Caco-2 (cell line): ENCODE data around the gene ATP1A1. TPM values are rescaled to one million over a fixed set of nuclear protein-coding genes. Genes with fewer than 3 reads are reported as not detected.

ENCODE experiments used
- BruUV-seq: library from RNA; stranded (reverse); fragments of 400-500 nt; replicated peaks from 2 replicates; lab custom pipeline; 2021; lab: Mats Ljungman, UMichigan
- CTCF ChIA-PET: fragments of 300-600 bp; sonication (Branson Sonifier 250); formaldehyde crosslinking; loops from one replicate; lab custom pipeline; 2022; ENCODE audit warnings: antibody characterized with exemption; lab: Charles Lee
- POLR2A ChIA-PET: fragments of 300-600 bp; sonication (Branson Sonifier 250); formaldehyde crosslinking; loops from one replicate; lab custom pipeline; 2022; ENCODE audit warnings: antibody characterized with exemption; lab: Charles Lee
- DNase-seq, 2 experiments: peaks; one replicate each; pipeline versions ENCODE4 v3.0.0 to v3.0.0-alpha.2; 2020 to 2022
- H3K27me3 ChIP-seq: replicated peaks from 2 replicates; pipeline ENCODE4 v1.6.0; 2011; ENCODE audit warnings: low read length; ENCODE audit not compliant: control insufficient read depth, insufficient read depth
- H3K36me3 ChIP-seq: 2 replicates; pipeline ENCODE4 v1.5.1; 2011; ENCODE audit warnings: low read length; ENCODE audit not compliant: control insufficient read depth, insufficient read depth
- H3K4me1 ChIP-seq: fragments of 250-450 bp; sonication (Bioruptor Pico); 2 replicates; pipeline ENCODE4 v1.5.1; 2020; ENCODE audit warnings: mild to moderate bottlenecking
- H3K4me3 ChIP-seq: 2 replicates; pipeline ENCODE4 v1.5.1; 2011; ENCODE audit warnings: low read depth, mild to moderate bottlenecking, control low read depth, low read length
- H3K9me3 ChIP-seq: fragments of 250-450 bp; sonication (Bioruptor Pico); 2 replicates; pipeline ENCODE4 v1.5.1; 2020; ENCODE audit warnings: mild to moderate bottlenecking, moderate library complexity
- H3K27ac Mint-ChIP-seq: one replicate; pipeline ENCODE4 v1.8.0; 2022; ENCODE audit warnings: mixed read lengths; ENCODE audit not compliant: unreplicated experiment
- H3K27me3 Mint-ChIP-seq: one replicate; pipeline ENCODE4 v1.8.0; 2022; ENCODE audit warnings: mixed read lengths; ENCODE audit not compliant: insufficient read depth, unreplicated experiment
- H3K36me3 Mint-ChIP-seq: one replicate; pipeline ENCODE4 v1.8.0; 2022; ENCODE audit warnings: mild to moderate bottlenecking, mixed read lengths; ENCODE audit not compliant: insufficient read depth, unreplicated experiment
- H3K4me1 Mint-ChIP-seq: one replicate; pipeline ENCODE4 v1.8.0; 2022; ENCODE audit warnings: low read depth, mixed read lengths; ENCODE audit not compliant: unreplicated experiment
- H3K4me3 Mint-ChIP-seq: one replicate; pipeline ENCODE4 v1.8.0; 2022; ENCODE audit warnings: mild to moderate bottlenecking, moderate library complexity, mixed read lengths; ENCODE audit not compliant: unreplicated experiment
- H3K9me3 Mint-ChIP-seq: one replicate; pipeline ENCODE4 v1.8.0; 2022; ENCODE audit warnings: mixed read lengths; ENCODE audit not compliant: unreplicated experiment
- intact Hi-C: fragments of 100-400 bp; cut with micrococcal nuclease; formaldehyde crosslinking; loops from one replicate; pipeline ENCODE4 v1.10.0; 2022; ENCODE audit not compliant: unreplicated experiment
- total RNA-seq: library from RNA; stranded (reverse); gene quantifications from 2 replicates; pipeline ENCODE4 v1.2.3, GENCODE V29; 2022
- TF ChIP-seq, protein P1 (sequence below), 2 experiments: fragments of 200-600 bp in 1 of 2; IDR thresholded peaks; 1 replicate in 1 of 2; 2 replicates in 1 of 2; pipeline versions ENCODE4 v1.5.1 to v1.8.0; 2011 to 2022; ENCODE audit warnings: antibody characterized with exemption in 1 of 2, control low read depth in 1 of 2, inconsistent platforms in 1 of 2, low read depth in 1 of 2, low read length in 1 of 2, mild to moderate bottlenecking in 1 of 2, moderate library complexity in 1 of 2; ENCODE audit not compliant: insufficient read depth in 1 of 2, severe bottlenecking in 1 of 2, unreplicated experiment in 1 of 2

Gene ATP1A1
- total RNA-seq, 1 experiment from 2014 or later: 508 TPM

DNA sequence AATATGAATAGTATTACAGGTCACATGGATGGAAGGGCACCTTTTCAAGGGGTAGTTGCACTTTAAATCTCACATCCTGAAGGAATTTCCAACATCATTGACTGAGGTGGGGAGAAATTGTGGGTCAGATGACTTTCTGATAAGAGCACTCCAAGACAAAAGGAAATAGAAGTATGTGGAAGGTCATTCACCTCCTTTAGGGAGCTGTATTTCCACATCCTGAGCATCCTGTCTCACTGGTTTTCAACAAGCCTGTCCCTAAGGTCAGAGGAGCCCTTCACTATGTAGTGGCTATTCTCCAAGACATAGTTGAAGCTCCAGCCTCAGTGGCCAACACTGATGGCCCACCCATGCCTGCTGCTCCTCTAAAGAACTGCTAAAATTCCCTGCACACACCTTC lies 76.5 kb downstream of the ATP1A1 start:
- DNase-seq: peak; percentile 43 to 45
- Histone ChIP-seq H3K36me3 (no peaks in the 10 kb centered on the region), H3K4me3 (no peak overlapping the region), H3K4me1 (peaks cover 65% of the 10 kb centered on the region), H3K9me3 (no peaks in the 10 kb centered on the region), H3K27me3 (no peaks in the 10 kb centered on the region)
- Mint-ChIP-seq H3K4me1 (peaks cover 38% of the 10 kb centered on the region), H3K9me3 (no peaks in the 10 kb centered on the region), H3K27me3 (no peaks in the 10 kb centered on the region), H3K4me3 (no peak overlapping the region), H3K27ac (no peak overlapping the region), H3K36me3 (no peaks in the 10 kb centered on the region)
- BruUV-seq: no TSS peak
- intact Hi-C loops: loop anchor here (2.0 kb wide), 1 partner anchor 17 kb away; no protein-coding TSS in a partner anchor
- TF ChIP-seq, protein P1, sequence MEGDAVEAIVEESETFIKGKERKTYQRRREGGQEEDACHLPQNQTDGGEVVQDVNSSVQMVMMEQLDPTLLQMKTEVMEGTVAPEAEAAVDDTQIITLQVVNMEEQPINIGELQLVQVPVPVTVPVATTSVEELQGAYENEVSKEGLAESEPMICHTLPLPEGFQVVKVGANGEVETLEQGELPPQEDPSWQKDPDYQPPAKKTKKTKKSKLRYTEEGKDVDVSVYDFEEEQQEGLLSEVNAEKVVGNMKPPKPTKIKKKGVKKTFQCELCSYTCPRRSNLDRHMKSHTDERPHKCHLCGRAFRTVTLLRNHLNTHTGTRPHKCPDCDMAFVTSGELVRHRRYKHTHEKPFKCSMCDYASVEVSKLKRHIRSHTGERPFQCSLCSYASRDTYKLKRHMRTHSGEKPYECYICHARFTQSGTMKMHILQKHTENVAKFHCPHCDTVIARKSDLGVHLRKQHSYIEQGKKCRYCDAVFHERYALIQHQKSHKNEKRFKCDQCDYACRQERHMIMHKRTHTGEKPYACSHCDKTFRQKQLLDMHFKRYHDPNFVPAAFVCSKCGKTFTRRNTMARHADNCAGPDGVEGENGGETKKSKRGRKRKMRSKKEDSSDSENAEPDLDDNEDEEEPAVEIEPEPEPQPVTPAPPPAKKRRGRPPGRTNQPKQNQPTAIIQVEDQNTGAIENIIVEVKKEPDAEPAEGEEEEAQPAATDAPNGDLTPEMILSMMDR (IDR thresholded peaks at IDR 0.05; ENCODE audit: insufficient read depth in 1 of 2, low read depth in 1 of 2, low read length in 1 of 2, severe bottlenecking in 1 of 2, unreplicated experiment in 1 of 2): no peak
- POLR2A ChIA-PET: interaction anchor here (2.0 kb wide), 1 partner anchor 31 kb away, joined by 4 read pairs; no protein-coding TSS in a partner anchor
- CTCF ChIA-PET: interaction anchor here (0.5 to 1.0 kb wide), 2 partner anchors 30 to 35 kb away, joined by 3 to 4 read pairs; no protein-coding TSS in a partner anchor

DNA sequence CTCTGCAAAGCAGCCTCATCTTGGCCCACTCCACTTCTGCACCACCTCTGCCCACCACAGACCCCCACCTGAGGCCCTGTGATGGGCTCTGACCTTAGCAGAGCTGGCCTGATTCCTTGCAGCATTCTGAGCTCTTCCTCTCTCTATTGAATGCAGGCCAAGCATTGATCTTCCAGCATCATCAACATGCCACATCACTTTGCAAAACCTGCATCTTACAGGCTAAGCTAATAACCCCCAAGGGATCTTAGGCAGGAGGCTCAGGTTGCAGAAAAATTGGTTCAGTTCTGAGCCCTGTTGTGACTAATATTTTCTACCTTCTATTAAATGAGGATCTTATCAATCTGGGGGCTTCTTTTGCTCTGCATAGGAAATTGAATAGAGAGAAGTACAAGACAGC lies 78.7 kb downstream of the ATP1A1 start:
- BruUV-seq: no TSS peak
- intact Hi-C loops: no loop called here
- ChIA-PET CTCF (no interaction called here), POLR2A (no interaction called here)
- Histone ChIP-seq H3K4me3 (no peak overlapping the region), H3K36me3 (no peaks in the 10 kb centered on the region), H3K4me1 (peaks cover 69% of the 10 kb centered on the region), H3K27me3 (no peaks in the 10 kb centered on the region), H3K9me3 (no peaks in the 10 kb centered on the region)
- H3K4me1 Mint-ChIP-seq: peaks cover 40% of the 10 kb centered on the region
- DNase-seq: no peak
- no peak overlapping the region for H3K4me3 Mint-ChIP-seq
- H3K36me3 Mint-ChIP-seq: no peaks in the 10 kb centered on the region
- no peaks in the 10 kb centered on the region for H3K27me3 Mint-ChIP-seq
- H3K27ac Mint-ChIP-seq: peak overlapping the region; percentile 74
- no peaks in the 10 kb centered on the region for H3K9me3 Mint-ChIP-seq
- TF ChIP-seq, protein P1 (IDR thresholded peaks at IDR 0.05; ENCODE audit: insufficient read depth in 1 of 2, low read depth in 1 of 2, low read length in 1 of 2, severe bottlenecking in 1 of 2, unreplicated experiment in 1 of 2): no peak

DNA sequence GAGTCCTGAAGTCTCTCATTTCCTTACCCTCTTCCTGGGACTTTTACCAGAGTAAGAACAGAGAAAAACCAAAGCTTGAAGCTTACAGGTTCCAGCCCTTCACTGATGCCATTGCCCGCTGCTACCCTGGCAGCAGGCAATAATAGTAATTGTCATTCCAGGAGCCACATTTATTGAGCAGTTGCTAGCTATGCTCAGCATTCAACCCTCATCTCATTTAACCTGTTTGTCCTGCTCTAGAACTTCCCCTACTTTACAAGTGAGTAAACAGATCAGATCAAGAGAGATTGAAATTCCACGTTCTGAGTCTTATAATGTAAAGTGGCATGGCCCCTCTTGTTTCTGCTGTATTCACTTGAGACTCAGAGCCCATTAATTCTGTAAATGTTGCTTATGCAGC lies 80.4 kb downstream of the ATP1A1 start:
- Histone ChIP-seq H3K4me3 (no peak overlapping the region), H3K27me3 (no peaks in the 10 kb centered on the region), H3K4me1 (peaks cover 64% of the 10 kb centered on the region), H3K36me3 (no peaks in the 10 kb centered on the region), H3K9me3 (no peaks in the 10 kb centered on the region)
- Mint-ChIP-seq H3K27me3 (no peaks in the 10 kb centered on the region), H3K36me3 (no peaks in the 10 kb centered on the region), H3K4me3 (peak overlapping the region; percentile 36), H3K27ac (peak overlapping the region; percentile 93), H3K4me1 (peaks cover 36% of the 10 kb centered on the region), H3K9me3 (no peaks in the 10 kb centered on the region)
- TF ChIP-seq, protein P1 (IDR thresholded peaks at IDR 0.05; ENCODE audit: insufficient read depth in 1 of 2, low read depth in 1 of 2, low read length in 1 of 2, severe bottlenecking in 1 of 2, unreplicated experiment in 1 of 2): no peak
- intact Hi-C loops: no loop called here
- CTCF ChIA-PET: interaction anchor here (2.3 kb wide), 1 partner anchor 32 kb away, joined by 6 read pairs; no protein-coding TSS in a partner anchor
- BruUV-seq: no TSS peak
- DNase-seq: no peak
- POLR2A ChIA-PET: interaction anchor here (0.5 kb wide), 1 partner anchor 614 kb away, joined by 3 read pairs; no protein-coding TSS in a partner anchor
